GM12891 (cell line): ENCODE measurements around the gene TTLL6.
"Not testable (repeated sequence)": the region's sequence is repeated elsewhere in the genome, so short reads cannot be mapped to it uniquely, and the experiment has no call there.

Experiments
- DNase-seq: peaks from one replicate; pipeline ENCODE4 v3.0.0; 2011; ENCODE audit warnings: low spot score; ENCODE audit not compliant: insufficient read length
- FAIRE-seq: peaks from 2 replicates; lab custom pipeline; 2011; peaks lifted over from hg19 to GRCh38; lab: Jason Lieb, UNC
- PAX5 ChIP-seq: IDR thresholded peaks from 2 replicates; pipeline ENCODE4 v1.6.1; 2011; ENCODE audit warnings: low read length, moderate library complexity, mild to moderate bottlenecking; ENCODE audit not compliant: insufficient read depth, severe bottlenecking
- POLR2A ChIP-seq: IDR thresholded peaks from 2 replicates; pipeline ENCODE4 v1.6.1; 2011; ENCODE audit warnings: low read depth, low read length, control low read depth
- POLR2AphosphoS5 ChIP-seq: IDR thresholded peaks from 2 replicates; pipeline ENCODE4 v1.6.1; 2011; ENCODE audit warnings: low read depth, low read length, control low read depth
- POU2F2 ChIP-seq: IDR thresholded peaks from 2 replicates; pipeline ENCODE4 v1.6.1; 2011; ENCODE audit warnings: low read depth, mild to moderate bottlenecking, control low read depth, low read length, moderate library complexity
- SPI1 ChIP-seq: IDR thresholded peaks from 2 replicates; pipeline ENCODE4 v1.6.1; 2011; ENCODE audit warnings: low read depth, low read length, control low read depth
- TAF1 ChIP-seq: IDR thresholded peaks from 2 replicates; pipeline ENCODE4 v1.6.1; 2011; ENCODE audit warnings: low read depth, low read length, control low read depth

The TTLL6 gene

DNA sequence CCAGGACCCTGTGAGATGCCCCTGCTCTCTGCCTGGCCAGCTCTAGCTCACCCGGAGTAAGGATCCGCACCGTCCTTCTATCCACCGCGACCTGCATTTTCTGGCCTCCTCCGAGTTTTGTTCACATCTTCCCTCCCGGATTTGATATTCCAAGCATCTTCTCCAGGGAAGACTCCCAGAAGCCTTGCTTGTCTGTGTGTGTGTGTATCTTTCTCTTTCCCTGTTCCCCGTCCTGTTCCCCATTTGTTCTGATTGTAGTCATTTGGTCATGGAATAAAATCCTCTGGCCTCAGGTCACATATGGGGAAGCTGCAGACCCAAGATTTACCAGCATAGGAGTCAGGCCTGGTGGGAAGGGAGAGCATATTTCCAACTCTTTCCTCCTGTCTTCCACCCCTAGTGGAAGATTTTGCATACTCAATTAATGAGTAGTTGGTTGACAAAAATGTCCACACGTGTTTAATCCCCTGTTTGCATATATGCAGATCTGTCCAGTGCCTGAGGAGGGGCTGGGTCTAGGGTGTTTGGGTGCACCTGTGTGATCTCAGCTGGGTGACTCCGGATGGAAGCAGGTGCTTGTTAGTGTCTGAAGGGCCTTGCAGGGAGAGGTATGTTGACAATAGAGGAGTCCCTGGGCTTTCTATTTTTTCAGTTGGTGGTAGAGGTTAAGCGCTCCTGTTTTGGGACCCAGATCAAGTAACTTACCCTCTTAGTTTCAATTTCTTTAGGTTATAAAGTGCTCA is 96.6 kb downstream of the TTLL6 start:
- DNase-seq (no peak), FAIRE-seq (no peak)
- TF ChIP-seq POLR2A, result no peak
- TF ChIP-seq SPI1, result no peak
- TF ChIP-seq TAF1, result no peak
- TF ChIP-seq PAX5, result no peak
- TF ChIP-seq POLR2AphosphoS5, result no peak

DNA sequence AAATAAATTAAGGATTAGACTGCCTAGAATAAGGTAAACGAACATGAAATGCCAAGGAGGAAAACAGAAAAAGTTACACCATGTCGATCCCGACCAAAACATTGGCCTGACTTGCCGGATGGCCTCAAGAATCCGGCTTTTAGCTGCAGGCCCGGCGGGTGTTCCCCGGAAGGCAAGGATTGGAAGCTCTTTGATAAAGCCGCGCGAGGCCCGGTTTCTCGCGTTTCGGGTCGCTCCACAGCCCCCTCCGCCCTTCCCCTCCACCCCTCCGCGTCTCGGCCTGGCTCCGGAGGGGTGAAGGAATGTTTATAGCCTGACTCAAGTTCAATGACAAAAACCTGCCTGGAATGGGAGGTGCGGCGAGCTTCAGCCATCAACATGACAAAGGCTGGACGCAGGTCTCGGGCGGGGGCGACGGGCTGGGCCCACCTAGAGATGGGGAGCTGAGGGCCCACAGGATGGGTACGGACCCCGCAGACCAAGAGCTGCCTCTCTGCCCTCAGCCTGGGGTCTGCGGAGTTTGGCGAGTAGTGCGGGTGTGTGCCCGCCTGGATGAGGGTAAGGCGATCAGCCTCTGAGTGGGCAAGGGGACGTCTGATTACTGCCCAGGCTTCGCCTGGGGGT is 97.3 kb downstream of the TTLL6 start:
- FAIRE-seq (no peak), DNase-seq (no peak)
- no peak for TF ChIP-seq PAX5
- no peak for TF ChIP-seq SPI1
- no peak for TF ChIP-seq TAF1
- no peak for TF ChIP-seq POLR2A
- TF ChIP-seq POLR2AphosphoS5, result no peak
- TF ChIP-seq POU2F2, result no peak

DNA sequence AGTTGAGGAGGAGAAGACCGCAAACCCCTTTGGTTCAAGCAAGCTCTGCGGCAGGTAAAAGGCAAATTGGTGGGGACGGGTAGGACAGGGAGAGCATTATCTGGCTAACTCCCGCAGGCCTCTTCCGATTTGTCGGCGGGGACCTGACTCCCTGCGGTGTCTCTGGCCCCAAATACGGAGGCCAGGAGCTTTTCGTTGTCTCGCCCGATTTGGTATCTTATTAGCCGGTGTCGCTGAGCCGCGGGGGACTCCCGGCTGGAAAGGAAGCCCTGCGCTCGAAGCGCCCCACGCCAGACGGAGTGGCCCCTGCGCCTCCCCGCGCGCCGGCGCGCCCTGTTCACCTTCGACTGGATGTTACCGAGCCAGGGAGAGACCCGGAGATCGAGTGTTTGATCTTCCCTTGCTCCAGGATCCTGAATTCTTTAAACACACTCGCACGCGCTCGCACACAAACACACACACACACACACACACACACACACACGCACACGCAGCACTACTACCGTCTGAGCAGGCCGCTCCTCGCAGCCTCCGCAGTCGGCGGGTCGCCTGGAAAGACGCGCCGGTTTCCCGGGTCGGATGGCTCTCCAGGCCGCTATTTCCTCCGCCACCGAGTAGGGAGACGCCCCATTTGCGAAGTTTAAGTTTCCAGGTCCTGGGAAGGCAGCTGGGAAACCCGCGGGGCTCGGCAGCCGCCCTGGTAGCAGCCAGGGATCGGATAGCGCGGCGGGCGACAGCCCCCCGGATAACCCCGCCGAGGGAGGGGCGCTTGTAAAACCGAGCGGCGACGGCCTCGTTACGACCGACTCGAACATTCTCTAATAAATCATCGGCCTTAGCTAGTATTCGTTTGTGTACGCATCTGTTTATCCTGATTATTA is 98.0 kb downstream of the TTLL6 start:
- DNase-seq, result no peak
- no peak for FAIRE-seq
- TF ChIP-seq POU2F2, result no peak
- TF ChIP-seq SPI1, result no peak

DNA sequence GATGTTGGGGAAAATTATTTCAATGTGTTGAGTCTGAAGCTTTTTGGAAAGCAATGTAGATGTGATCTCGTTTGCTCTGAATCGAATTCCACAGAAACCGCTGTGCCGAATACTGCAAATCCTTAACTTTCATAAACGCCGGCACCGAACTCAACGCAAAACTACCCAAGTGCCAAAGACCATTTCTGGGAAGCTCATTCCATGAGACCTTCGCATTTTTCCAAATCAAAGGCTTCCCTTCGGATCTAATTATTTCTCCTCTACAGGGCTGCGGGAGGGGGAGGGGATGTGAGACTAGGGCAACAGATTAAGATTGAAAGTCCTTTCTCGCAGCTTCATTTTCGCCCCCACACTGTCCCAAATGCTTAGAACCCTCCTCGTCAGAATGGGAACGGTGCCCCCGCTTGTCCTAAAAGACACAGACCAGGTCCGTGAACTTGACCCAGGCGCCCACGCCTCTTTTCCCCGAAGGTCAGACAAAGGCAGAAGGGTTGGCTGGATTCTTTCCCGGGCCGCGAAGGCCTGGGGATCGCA is 98.7 kb downstream of the TTLL6 start:
- DNase-seq, result no peak
- TF ChIP-seq PAX5 (no peak), POU2F2 (no peak), POLR2AphosphoS5 (no peak), TAF1 (no peak), SPI1 (no peak), POLR2A (no peak)
- FAIRE-seq, result no peak

DNA sequence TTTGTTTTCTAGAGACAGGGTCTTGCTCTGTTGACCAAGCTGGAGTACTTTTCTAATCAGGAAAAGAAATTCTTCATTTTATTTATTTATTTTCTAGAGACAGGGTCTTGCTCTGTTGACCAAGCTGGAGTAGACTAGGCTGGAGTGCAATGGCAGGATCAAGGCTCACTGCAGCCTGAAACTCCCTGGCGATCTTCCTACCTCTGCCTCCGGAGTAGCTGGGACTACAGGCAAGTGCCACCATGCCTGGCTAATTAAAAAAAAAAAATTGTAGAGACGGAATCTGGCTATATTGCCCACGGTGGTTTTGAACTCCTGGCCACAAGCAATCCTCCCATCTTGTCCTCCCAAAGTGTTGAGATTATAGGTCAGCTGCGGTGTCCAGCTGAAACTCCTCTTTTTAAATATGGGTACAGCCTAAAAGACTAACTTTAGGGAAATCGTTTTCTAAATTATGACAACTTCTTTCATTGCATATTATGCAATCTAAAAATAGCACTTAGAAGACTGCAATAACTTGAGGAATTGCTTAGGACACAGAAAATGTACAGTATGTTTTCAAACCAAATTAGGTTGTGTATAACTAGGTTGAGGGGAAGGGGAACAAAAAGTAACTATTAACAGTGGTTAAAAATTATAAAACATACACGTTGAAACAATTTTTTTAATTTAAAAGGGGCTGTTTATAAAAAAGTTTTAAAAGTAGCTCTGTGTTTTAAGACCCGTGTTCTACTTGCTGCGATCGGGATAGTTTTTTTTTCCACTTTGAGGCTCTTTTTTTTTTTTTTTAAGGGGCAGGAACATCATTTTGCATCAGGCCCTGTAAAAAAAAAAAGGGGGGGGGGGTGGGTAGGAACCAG is 99.4 kb downstream of the TTLL6 start:
- TF ChIP-seq PAX5 (no peak), SPI1 (no peak), POLR2A (no peak), POLR2AphosphoS5 (no peak), TAF1 (no peak)
- FAIRE-seq, result no peak
- DNase-seq, result no peak

DNA sequence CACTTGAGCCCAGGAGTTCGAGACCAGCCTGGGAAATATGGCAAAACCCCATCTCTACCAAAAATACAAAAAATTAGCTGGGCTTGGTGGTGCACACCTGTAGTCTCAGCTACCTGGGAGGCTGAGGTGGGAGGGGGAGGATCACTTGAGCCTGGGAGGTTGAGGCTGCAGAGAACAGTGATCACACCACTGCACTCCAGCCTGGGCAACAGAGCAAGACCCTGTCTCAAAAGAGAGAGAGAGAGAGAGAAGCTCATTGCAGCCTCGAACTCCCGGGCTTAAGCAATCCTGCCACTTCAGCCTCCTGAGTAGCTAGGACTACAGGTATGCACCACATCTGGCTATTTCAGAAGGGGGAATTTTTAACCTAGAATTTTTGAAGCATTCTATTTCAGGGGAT is 100.5 kb downstream of the TTLL6 start:
- DNase-seq, FAIRE-seq: not testable (repeated sequence)

DNA sequence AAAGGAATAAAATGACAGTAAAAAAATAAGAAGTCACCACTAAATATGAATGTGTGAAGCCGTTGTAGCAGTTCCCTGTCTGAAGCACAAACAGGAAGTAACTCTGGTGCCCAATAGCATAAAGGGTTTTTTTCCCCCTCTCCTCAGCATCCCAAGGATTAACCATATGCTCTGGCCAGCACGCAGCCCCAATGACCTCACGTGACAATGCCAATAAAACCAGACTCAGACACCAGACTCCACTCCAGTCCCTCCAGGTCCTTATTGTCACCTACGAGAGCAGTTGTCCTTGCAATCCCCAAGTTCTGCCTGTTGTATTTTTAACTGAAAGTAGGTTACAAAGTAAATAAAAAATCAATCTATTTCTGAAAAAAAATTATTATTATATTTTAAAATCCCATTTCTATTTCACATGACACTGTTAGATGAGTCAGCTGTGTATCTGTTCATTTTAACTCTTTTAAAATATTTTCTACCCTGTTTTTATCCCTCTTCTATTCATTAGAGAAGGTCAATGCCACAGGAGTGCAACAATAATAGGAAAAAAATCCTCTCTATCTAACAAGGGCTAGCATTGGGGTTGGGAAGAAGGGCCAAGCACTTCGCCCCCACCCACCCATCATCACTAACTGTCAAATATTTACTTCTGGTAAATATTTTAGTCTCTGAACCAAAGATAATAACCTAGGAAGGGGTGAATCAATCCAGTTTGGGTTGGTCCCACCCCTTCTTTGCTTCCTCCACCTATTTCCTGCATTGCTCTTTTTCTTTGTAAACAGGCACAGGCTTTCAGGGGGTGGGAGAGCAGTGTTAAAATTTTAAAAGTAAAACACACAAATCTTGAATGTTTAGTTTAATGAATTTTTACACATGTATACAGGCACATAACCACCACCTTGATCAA is 101.3 kb downstream of the TTLL6 start:
- TF ChIP-seq TAF1 (no peak), POLR2A (no peak), POU2F2 (no peak), POLR2AphosphoS5 (no peak)
- FAIRE-seq (no peak), DNase-seq (no peak)
